K562 (cell line): ENCODE results near the gene CDKN2AIP. TPM values are rescaled to one million over a fixed set of nuclear protein-coding genes. Genes with fewer than 3 reads are reported as not detected.

ENCODE experiments used
- ATAC-seq: fragments of 200-7000 bp; cut with Tn5 transposase; 3 replicates; pipeline ENCODE4 v1.9.1; 2020; ENCODE audit warnings: moderate library complexity
- BruUV-seq: library from RNA; stranded (reverse); fragments of 400-500 nt; replicated peaks from 2 replicates; lab custom pipeline; 2021; lab: Mats Ljungman, UMichigan
- CTCF ChIA-PET: fragments of 300-600 bp; formaldehyde crosslinking; extraction: SDS; loops from one replicate; lab custom pipeline; 2021; ENCODE audit warnings: low intra/inter-chr PET ratio; lab: Yijun Ruan, JAX
- POLR2A ChIA-PET: fragments of 300-600, 350-650 bp; sonication (Branson Sonifier 250); formaldehyde crosslinking; extraction: SDS; loops from one replicate; lab custom pipeline; 2021; ENCODE audit warnings: antibody characterized with exemption, inconsistent platforms; lab: Yijun Ruan, JAX
- DNase-seq, 4 experiments: peaks; one replicate each; pipeline versions ENCODE4 v3.0.0 to v3.0.0-alpha.2; 2011 to 2018; ENCODE audit warnings: low spot score in 3 of 4, mixed read lengths in 3 of 4; ENCODE audit errors: extremely low read depth in 1 of 4
- FAIRE-seq: peaks from 2 replicates; lab custom pipeline; 2011; peaks lifted over from hg19 to GRCh38; lab: Jason Lieb, UNC
- H2AFZ ChIP-seq: 2 replicates; pipeline ENCODE4 v1.6.0; 2011; ENCODE audit warnings: low read depth, low read length, control low read depth, inconsistent platforms
- H3K27ac ChIP-seq: fragments of 200-600 bp; 3 replicates; pipeline ENCODE4 v1.8.0; 2011; ENCODE audit warnings: low read depth, mild to moderate bottlenecking, control low read depth, inconsistent platforms, low read length, moderate library complexity, mixed read lengths; ENCODE audit errors: extremely low read depth
- H3K27me3 ChIP-seq, 2 experiments: fragments of 300-600 bp in 1 of 2; 2 replicates in 1 of 2; 3 replicates in 1 of 2; pipeline versions ENCODE4 v1.6.0 to v1.8.0; 2011; ENCODE audit warnings: inconsistent platforms in 2 of 2, low read length in 2 of 2, mild to moderate bottlenecking in 1 of 2, mixed read lengths in 1 of 2, moderate library complexity in 1 of 2; ENCODE audit not compliant: control insufficient read depth in 2 of 2, insufficient read depth in 2 of 2
- H3K36me3 ChIP-seq: fragments of 300-600 bp; 3 replicates; pipeline ENCODE4 v1.8.0; 2011; ENCODE audit warnings: mild to moderate bottlenecking, low read length, inconsistent platforms; ENCODE audit not compliant: control insufficient read depth, insufficient read depth
- H3K4me1 ChIP-seq, 2 experiments: fragments of 200-600 bp in 1 of 2; replicated peaks in 1 of 2; 2 replicates in 1 of 2; 3 replicates in 1 of 2; pipeline versions ENCODE4 v1.5.1 to v1.8.0; 2011; ENCODE audit warnings: inconsistent platforms in 2 of 2, low read length in 2 of 2, mild to moderate bottlenecking in 1 of 2, mixed read lengths in 1 of 2, moderate library complexity in 1 of 2; ENCODE audit not compliant: control insufficient read depth in 2 of 2, insufficient read depth in 2 of 2
- H3K4me2 ChIP-seq: 2 replicates; pipeline ENCODE4 v1.6.1; 2011; ENCODE audit warnings: low read length, control low read depth, inconsistent platforms, mixed read lengths; ENCODE audit not compliant: insufficient read depth
- H3K4me3 ChIP-seq: fragments of 200-600 bp; sonication (generic), shearing (Covaris generic); 2 replicates; pipeline ENCODE4 v1.5.1; 2016; ENCODE audit warnings: control low read depth, inconsistent platforms
- H3K79me2 ChIP-seq: fragments of 200-600 bp; 3 replicates; pipeline ENCODE4 v1.8.0; 2011; ENCODE audit warnings: low read length, inconsistent platforms; ENCODE audit not compliant: control insufficient read depth, insufficient read depth
- H3K9ac ChIP-seq, 2 experiments: 2 replicates each; pipeline versions ENCODE4 v1.6.0 to v1.6.1; 2011; ENCODE audit warnings: low read depth in 2 of 2, low read length in 2 of 2, control low read depth in 1 of 2, inconsistent platforms in 1 of 2, mild to moderate bottlenecking in 1 of 2, mixed read lengths in 1 of 2; ENCODE audit not compliant: insufficient read depth in 1 of 2
- H3K9me1 ChIP-seq: one replicate; pipeline ENCODE4 v1.6.0; 2011; ENCODE audit warnings: inconsistent platforms, mild to moderate bottlenecking, low read length, moderate library complexity; ENCODE audit not compliant: control insufficient read depth, insufficient read depth
- H3K9me3 ChIP-seq: replicated peaks from 2 replicates; pipeline ENCODE4 v1.5.1; 2011; ENCODE audit warnings: low read depth, low read length, inconsistent platforms; ENCODE audit not compliant: control insufficient read depth, insufficient read depth
- H4K20me1 ChIP-seq: replicated peaks from 2 replicates; pipeline ENCODE4 v1.6.1; 2011; ENCODE audit warnings: low read length, inconsistent platforms, mixed read lengths; ENCODE audit not compliant: control insufficient read depth, insufficient read depth
- CREBBP ChIP-seq: IDR thresholded peaks from one replicate; pipeline ENCODE4 v1.6.1; 2012; ENCODE audit warnings: low read depth, mild to moderate bottlenecking, control low read depth, inconsistent platforms, low read length
- FOXJ3 ChIP-seq: sonication (generic); formaldehyde crosslinking; IDR thresholded peaks from 2 replicates; pipeline ENCODE4 v1.4.0; 2020; ENCODE audit warnings: mild to moderate bottlenecking, missing genetic modification reagents
- GABPA ChIP-seq: fragments of 200-800 bp; sonication (Bioruptor generic); conservative IDR thresholded peaks from 2 replicates; pipeline ENCODE4 v1.6.1; 2016; ENCODE audit warnings: low read depth, missing genetic modification characterization, missing compliant biosample characterization
- HNRNPUL1 ChIP-seq: fragments of 200-400 bp; formaldehyde crosslinking; IDR thresholded peaks from 2 replicates; pipeline ENCODE4 v1.6.1; 2017; ENCODE audit warnings: low read length
- PCBP1 ChIP-seq: fragments of 200-400 bp; formaldehyde crosslinking; IDR thresholded peaks from 2 replicates; pipeline ENCODE4 v1.6.1; 2018; ENCODE audit warnings: mild to moderate bottlenecking, low read depth, low read length; ENCODE audit not compliant: poor library complexity, severe bottlenecking
- POLR2H ChIP-seq: IDR thresholded peaks from 2 replicates; pipeline ENCODE4 v1.6.1; 2016; ENCODE audit warnings: missing genetic modification characterization, low read depth, mild to moderate bottlenecking, control low read depth, missing compliant biosample characterization, moderate library complexity
- XRCC3 ChIP-seq: fragments of 450-650 bp; IDR thresholded peaks from 2 replicates; pipeline ENCODE4 v1.6.1; 2017; ENCODE audit warnings: mild to moderate bottlenecking, moderate library complexity
- ZC3H8 ChIP-seq: fragments of 450-650 bp; IDR thresholded peaks from 2 replicates; pipeline ENCODE4 v1.6.1; 2017
- ZNF24 ChIP-seq: fragments of 450-650 bp; IDR thresholded peaks from 2 replicates; pipeline ENCODE4 v1.6.1; 2016
- WGBS: fragments of 100-300 bp; shearing (Covaris generic); methylation state at CpG from one replicate; pipeline ENCODE4 v1.1.6; 2016; ENCODE audit warnings: low coverage, mixed read lengths; ENCODE audit not compliant: insufficient coverage; ENCODE audit errors: missing lambda C conversion rate; 5-methylcytosine and 5-hydroxymethylcytosine counted together
- in situ Hi-C: fragments of 300-500 bp; cut with MboI; formaldehyde crosslinking; loops from 4 replicates; pipeline ENCODE4 v1.15.0; 2018; ENCODE audit warnings: inconsistent platforms, mixed read lengths
- intact Hi-C: fragments of 100-400 bp; cut with micrococcal nuclease; formaldehyde crosslinking; loops from 2 replicates; pipeline ENCODE4 v1.14.2; 2022
- polyA plus RNA-seq, 8 experiments: library from polyadenylated mRNA; depleted of rRNA in 4 of 8; stranded (reverse) in 5 of 8; unstranded in 3 of 8; fragments of >200 nt; fragmentation: Nextera tagmentation in 2 of 8; fragmentation: Illumina TruSeq in 1 of 8; extraction: Ambion mirVana in 2 of 8; extraction: Trizol in 1 of 8; gene quantifications; 2 replicates each; pipeline versions ENCODE4 v1.2.1 to v1.2.3, GENCODE V29; 2011 to 2014; ENCODE audit warnings: inconsistent platforms in 1 of 8, missing spikeins in 1 of 8
- total RNA-seq, 7 experiments: library from RNA; depleted of rRNA in 6 of 7; stranded (reverse); fragments of >200 nt in 6 of 7; fragmentation: Illumina TruSeq in 2 of 7; extraction: Trizol in 2 of 7; gene quantifications; 2 replicates each; pipeline versions ENCODE4 v1.2.1 to v1.2.3, GENCODE V29; 2011 to 2021; ENCODE audit warnings: low replicate concordance in 1 of 7
- TF ChIP-seq, protein P1 (sequence below): fragments of 250-450 bp; sonication (Bioruptor Pico); IDR thresholded peaks from 2 replicates; pipeline ENCODE4 v1.5.0; 2021
- TF ChIP-seq, protein P2 (sequence below): fragments of 250-450 bp; sonication (Bioruptor Pico); IDR thresholded peaks from 2 replicates; pipeline ENCODE4 v1.4.0; 2020; ENCODE audit warnings: mild to moderate bottlenecking, moderate library complexity
- TF ChIP-seq, protein P3 (sequence below): sonication (generic); IDR thresholded peaks from 2 replicates; pipeline ENCODE4 v1.6.1; 2016

Gene CDKN2AIP
- total and polyA plus RNA-seq, 9 of the 15 experiments (the other 6 are each of a cell fraction or from before 2014, with no cell fraction given), result 5.9 to 22.0 (median 19.7) TPM

DNA sequence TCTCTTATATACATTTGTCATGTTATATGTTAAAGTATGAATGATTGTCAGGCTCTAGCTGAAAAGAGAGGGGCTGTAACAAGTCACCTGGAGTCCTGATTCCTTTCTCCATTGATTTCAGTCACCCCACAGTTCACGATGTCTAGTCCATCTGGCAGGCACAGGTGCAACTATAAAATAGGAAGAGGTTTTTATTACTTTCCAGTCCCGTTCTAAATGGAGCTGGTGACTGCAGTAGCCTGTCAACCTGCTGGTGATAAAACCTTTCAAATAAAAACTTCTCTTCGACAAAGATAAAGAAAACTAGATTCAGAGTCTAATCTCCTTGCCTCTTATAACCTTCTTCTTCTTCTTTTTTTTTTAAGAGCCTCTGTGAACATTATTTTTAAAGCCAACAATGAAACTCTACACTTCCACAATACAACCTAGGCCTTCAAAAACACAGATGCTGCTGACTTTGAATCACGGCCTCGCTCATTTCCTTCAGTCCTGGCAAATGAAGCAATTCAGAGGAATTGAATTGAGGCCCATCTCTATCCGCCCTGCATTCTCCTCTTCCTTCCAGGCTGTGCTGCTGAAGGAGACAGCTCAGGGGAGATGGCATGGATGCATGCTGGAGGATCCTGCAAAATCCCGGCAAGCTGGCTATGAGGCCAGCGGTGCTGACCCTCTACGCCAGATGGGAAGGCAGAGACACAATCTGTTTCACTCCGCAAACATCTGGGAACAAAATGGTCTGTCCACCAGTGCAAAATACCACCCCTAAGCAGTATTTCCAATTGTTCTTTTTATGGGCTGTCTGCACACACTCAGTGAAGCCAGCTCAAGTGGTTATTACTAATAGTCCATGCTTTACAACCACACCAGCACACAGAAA is 27.3 kb upstream of the CDKN2AIP start:
- TF ChIP-seq PCBP1 (no peak), GABPA (no peak), ZC3H8 (no peak), ZNF24 (no peak), FOXJ3 (CRISPR knock-in tag) (no peak), XRCC3 (no peak), POLR2H (no peak), HNRNPUL1 (no peak), CREBBP (no peak)
- TF ChIP-seq, protein P1, sequence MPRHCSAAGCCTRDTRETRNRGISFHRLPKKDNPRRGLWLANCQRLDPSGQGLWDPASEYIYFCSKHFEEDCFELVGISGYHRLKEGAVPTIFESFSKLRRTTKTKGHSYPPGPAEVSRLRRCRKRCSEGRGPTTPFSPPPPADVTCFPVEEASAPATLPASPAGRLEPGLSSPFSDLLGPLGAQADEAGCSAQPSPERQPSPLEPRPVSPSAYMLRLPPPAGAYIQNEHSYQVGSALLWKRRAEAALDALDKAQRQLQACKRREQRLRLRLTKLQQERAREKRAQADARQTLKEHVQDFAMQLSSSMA (CRISPR knock-in tag), result no peak
- TF ChIP-seq, protein P2, sequence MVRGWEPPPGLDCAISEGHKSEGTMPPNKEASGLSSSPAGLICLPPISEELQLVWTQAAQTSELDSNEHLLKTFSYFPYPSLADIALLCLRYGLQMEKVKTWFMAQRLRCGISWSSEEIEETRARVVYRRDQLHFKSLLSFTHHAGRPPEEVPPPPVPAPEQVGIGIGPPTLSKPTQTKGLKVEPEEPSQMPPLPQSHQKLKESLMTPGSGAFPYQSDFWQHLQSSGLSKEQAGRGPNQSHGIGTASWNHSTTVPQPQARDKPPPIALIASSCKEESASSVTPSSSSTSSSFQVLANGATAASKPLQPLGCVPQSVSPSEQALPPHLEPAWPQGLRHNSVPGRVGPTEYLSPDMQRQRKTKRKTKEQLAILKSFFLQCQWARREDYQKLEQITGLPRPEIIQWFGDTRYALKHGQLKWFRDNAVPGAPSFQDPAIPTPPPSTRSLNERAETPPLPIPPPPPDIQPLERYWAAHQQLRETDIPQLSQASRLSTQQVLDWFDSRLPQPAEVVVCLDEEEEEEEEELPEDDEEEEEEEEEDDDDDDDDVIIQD (CRISPR knock-in tag), result no peak
- TF ChIP-seq, protein P3, sequence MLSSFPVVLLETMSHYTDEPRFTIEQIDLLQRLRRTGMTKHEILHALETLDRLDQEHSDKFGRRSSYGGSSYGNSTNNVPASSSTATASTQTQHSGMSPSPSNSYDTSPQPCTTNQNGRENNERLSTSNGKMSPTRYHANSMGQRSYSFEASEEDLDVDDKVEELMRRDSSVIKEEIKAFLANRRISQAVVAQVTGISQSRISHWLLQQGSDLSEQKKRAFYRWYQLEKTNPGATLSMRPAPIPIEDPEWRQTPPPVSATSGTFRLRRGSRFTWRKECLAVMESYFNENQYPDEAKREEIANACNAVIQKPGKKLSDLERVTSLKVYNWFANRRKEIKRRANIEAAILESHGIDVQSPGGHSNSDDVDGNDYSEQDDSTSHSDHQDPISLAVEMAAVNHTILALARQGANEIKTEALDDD, result no peak
- TF ChIP-seq, all 486 proteins: peak for 0
- H3K36me3 ChIP-seq, result no peaks in the 10 kb centered on the region
- H3K79me2 ChIP-seq, result no peaks in the 10 kb centered on the region
- in situ Hi-C loops, result no loop called here
- WGBS, result 39% methylated on average over 10 of the region's 10 CpGs
- H3K4me1 ChIP-seq, result peaks cover 0 to 5% of the 10 kb centered on the region in 2 experiments; a peak in 2 of 5 replicates
- no peak overlapping the region for H3K4me3 ChIP-seq
- ChIA-PET POLR2A (no interaction called here), CTCF (interaction anchor here (0.5 kb wide), 1 partner anchor 9 kb away, joined by 4 read pairs; no protein-coding TSS in a partner anchor)
- intact Hi-C loops, result no loop called here
- no peaks in the 10 kb centered on the region for H4K20me1 ChIP-seq
- no peak overlapping the region for H3K27ac ChIP-seq
- H3K9me3 ChIP-seq, result no peaks in the 10 kb centered on the region
- BruUV-seq, result no TSS peak
- 0 out of 5 replicates have a peak, but pooled peaks cover 0 to 4% of the 10 kb centered on the region in 2 experiments for H3K27me3 ChIP-seq
- DNase-seq, result no peak
- H2AFZ ChIP-seq, result no peak overlapping the region
- H3K9me1 ChIP-seq, result no peaks in the 10 kb centered on the region
- FAIRE-seq, result no peak
- no peak for ATAC-seq
- H3K4me2 ChIP-seq, result no peak overlapping the region
- no peak overlapping the region for H3K9ac ChIP-seq
